NCI-H345 (cell line): ENCODE measurements around the gene TRPV6.
A peak's percentile ranks its signal among the peaks of the same experiment; 100 is the strongest.

Experiments
- DNase-seq: peaks from one replicate; lab custom pipeline; 2025; lab: John Stamatoyannopoulos, UW

Gene TRPV6

GRCh38 chr7:142883571-142884285, 1.8 kb downstream of the TRPV6 start:
- DNase-seq: no peak

GRCh38 chr7:142883145-142883544, 2.4 kb downstream of the TRPV6 start:
- no peak for DNase-seq

- DNase-seq: no peak
These were observed 3.2 kb downstream of the TRPV6 start for GRCh38 chr7:142882338-142882678.

- no peak for DNase-seq
These were observed 3.8 kb downstream of the TRPV6 start for GRCh38 chr7:142881586-142882337.

GRCh38 chr7:142880876-142881505, 4.6 kb downstream of the TRPV6 start:
- peak; percentile 31 for DNase-seq

GRCh38 chr7:142879060-142879459, 6.5 kb downstream of the TRPV6 start:
- DNase-seq: no peak

GRCh38 chr7:142878315-142878714, 7.2 kb downstream of the TRPV6 start:
- no peak for DNase-seq

- no peak for DNase-seq
These were observed 8.3 kb downstream of the TRPV6 start for GRCh38 chr7:142876991-142877910.

- no peak for DNase-seq
These were observed 9.1 kb downstream of the TRPV6 start for GRCh38 chr7:142876236-142876960.

GRCh38 chr7:142875456-142875855, 10.1 kb downstream of the TRPV6 start:
- no peak for DNase-seq

- DNase-seq: no peak
These were observed 10.7 kb downstream of the TRPV6 start for GRCh38 chr7:142874837-142875236.

- DNase-seq: no peak
These were observed 11.1 kb downstream of the TRPV6 start for GRCh38 chr7:142874409-142874808.

- DNase-seq: no peak
These were observed 11.7 kb downstream of the TRPV6 start for GRCh38 chr7:142873871-142874270.

GRCh38 chr7:142873281-142873784, 12.2 kb downstream of the TRPV6 start:
- no peak for DNase-seq

- DNase-seq: no peak
These were observed 13.4 kb downstream of the TRPV6 start for GRCh38 chr7:142872106-142872675.

- DNase-seq: no peak
These were observed 14.1 kb downstream of the TRPV6 start for GRCh38 chr7:142871260-142872105.

- no peak for DNase-seq
These were observed 14.8 kb downstream of the TRPV6 start for GRCh38 chr7:142870566-142871259.

- DNase-seq: no peak
These were observed 15.4 kb downstream of the TRPV6 start for GRCh38 chr7:142870147-142870559.

GRCh38 chr7:142869434-142869833, 16.1 kb downstream of the TRPV6 start:
- no peak for DNase-seq
